ENCODE results near the gene TMEM59L.

DNA sequence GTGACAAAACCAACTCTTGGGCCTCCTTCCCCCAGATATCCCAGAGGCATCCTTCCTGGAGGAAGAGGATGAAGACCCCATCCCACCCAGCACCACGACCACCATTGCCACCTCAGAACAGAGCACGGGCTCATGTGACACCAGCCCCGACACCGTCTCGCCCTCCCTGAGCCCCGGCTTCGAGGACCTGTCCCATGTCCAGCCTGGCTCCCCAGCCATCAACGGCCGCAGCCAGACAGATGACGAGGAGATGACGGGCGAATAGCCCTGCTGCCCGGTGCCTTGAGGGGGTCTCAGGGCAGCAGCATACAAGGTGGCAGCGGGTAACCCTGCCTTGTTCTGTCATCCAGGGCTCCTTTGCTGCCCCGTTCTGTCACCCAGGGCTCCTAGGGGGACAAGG is 44.3 kb upstream of the TMEM59L start:
- TF ChIP-seq POLR2AphosphoS5 (IDR thresholded peaks at IDR 0.05) (no peak), CTCF (IDR thresholded peaks at IDR 0.05) (no peak), EP300 (IDR thresholded peaks at IDR 0.05) (no peak), POLR2A (IDR thresholded peaks at IDR 0.05) (no peak)
